BJ (cell line): ENCODE results near the gene CTIF. TPM values are rescaled to one million over a fixed set of nuclear protein-coding genes. Genes with fewer than 3 reads are reported as not detected.

Experiments
- CTCF ChIA-PET: fragments of 350-600 bp; formaldehyde crosslinking; extraction: SDS; loops from one replicate; lab custom pipeline; 2021; ENCODE audit warnings: antibody characterized with exemption, inconsistent platforms; lab: Yijun Ruan, JAX
- POLR2A ChIA-PET: fragments of 300-600 bp; sonication (Branson Sonifier 250); formaldehyde crosslinking; extraction: SDS; loops from one replicate; lab custom pipeline; 2021; ENCODE audit warnings: antibody characterized with exemption; lab: Charles Lee
- DNase-seq: peaks from one replicate; pipeline ENCODE4 v3.0.0-alpha.2; 2011; ENCODE audit warnings: low read depth
- H3K27me3 ChIP-seq: 2 replicates; pipeline ENCODE4 v1.6.0; 2011; ENCODE audit warnings: low read length; ENCODE audit not compliant: control insufficient read depth, insufficient read depth
- H3K36me3 ChIP-seq: 2 replicates; pipeline ENCODE4 v1.5.1; 2011; ENCODE audit warnings: low read length; ENCODE audit not compliant: control insufficient read depth, insufficient read depth
- H3K4me3 ChIP-seq: 2 replicates; pipeline ENCODE4 v1.5.1; 2011; ENCODE audit warnings: low read depth, mild to moderate bottlenecking, control low read depth, low read length
- CTCF ChIP-seq: IDR thresholded peaks from 2 replicates; pipeline ENCODE4 v1.5.1; 2011; ENCODE audit warnings: low read depth, mild to moderate bottlenecking, control low read depth, inconsistent platforms, low read length, moderate library complexity; ENCODE audit not compliant: insufficient read depth
- polyA plus RNA-seq: library from polyadenylated mRNA; depleted of rRNA; stranded (reverse); fragments of >200 nt; gene quantifications from 2 replicates; pipeline ENCODE4 v1.2.3, GENCODE V29; 2011

CTIF gene
- polyA plus RNA-seq, 1 experiment = 105 TPM

DNA sequence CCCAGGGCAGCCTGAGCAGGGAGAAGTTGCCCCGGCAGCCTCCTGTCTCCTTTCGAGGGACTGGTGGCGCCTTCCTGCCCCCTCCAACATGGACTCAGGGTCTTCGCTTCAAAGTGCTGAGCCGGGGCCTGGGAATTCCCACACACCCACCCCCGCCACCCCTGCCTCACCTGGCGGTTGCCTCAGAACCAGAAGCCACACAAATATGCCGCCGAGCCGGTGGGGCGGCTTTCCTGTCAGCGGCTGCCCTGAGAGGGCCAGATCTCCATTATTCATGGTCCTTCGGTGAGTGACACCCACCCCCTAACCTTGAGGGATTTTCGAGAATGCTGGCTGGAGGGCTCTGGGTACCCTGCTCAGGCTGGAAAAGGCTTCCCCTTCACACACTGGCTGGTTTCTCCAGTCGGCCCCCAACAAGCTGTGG lies 340.2 kb downstream of the CTIF start:
- no peak for DNase-seq
- no peak for TF ChIP-seq CTCF
- Histone ChIP-seq H3K27me3 (no peaks in the 10 kb centered on the region), H3K36me3 (no peaks in the 10 kb centered on the region), H3K4me3 (no peak overlapping the region)
- POLR2A ChIA-PET = no interaction called here
- CTCF ChIA-PET = no interaction called here

DNA sequence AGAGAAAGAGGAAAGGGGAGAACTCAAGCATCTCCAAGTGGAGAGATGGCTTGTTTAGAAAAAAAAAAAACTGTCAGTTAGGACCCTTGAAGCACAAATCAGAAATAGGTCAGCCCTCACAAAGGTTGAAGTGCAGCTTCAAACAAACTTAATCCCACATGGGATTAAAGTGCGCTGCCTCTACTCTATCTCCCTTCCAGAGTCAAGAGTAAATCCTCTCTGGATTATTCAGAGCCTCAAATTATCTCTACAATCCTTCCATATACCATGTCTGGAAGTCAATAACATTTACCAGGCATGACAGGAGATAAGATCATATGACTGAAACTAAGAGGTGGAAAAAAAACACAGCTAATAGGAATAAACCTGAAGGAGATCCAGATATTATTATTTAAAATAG lies 342.1 kb downstream of the CTIF start:
- H3K36me3 ChIP-seq = no peaks in the 10 kb centered on the region
- DNase-seq = no peak
- ChIA-PET POLR2A (no interaction called here), CTCF (interaction anchor here (1.0 kb wide), 1 partner anchor 22 kb away, joined by 3 read pairs; no protein-coding TSS in a partner anchor)
- no peak for TF ChIP-seq CTCF
- H3K27me3 ChIP-seq = no peaks in the 10 kb centered on the region
- H3K4me3 ChIP-seq = no peak overlapping the region

DNA sequence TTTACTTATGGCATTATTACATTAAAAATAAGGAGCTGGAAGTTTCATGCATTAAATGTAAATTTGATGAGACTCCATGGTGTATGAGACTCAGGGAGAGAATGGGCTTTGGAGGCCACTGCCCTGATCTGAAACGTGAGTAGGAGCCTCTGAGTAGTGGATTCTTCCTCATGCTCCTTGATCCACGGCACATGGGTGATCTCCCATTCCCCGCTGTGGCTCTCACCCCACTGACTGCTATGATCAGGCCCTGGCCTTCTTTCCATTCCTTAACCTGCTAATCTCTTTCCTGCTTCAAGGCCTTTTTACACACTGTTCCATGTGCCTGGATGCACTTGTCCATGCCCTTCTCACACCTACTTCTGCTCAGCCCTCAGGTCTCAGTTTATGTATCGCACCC lies 343.5 kb downstream of the CTIF start:
- H3K36me3 ChIP-seq = no peaks in the 10 kb centered on the region
- no peak for DNase-seq
- no peak for TF ChIP-seq CTCF
- POLR2A ChIA-PET = no interaction called here
- H3K4me3 ChIP-seq = no peak overlapping the region
- CTCF ChIA-PET = interaction anchor here (1.1 kb wide), 1 partner anchor 8 kb away, joined by 3 read pairs; no protein-coding TSS in a partner anchor
- H3K27me3 ChIP-seq = no peaks in the 10 kb centered on the region

- Histone ChIP-seq H3K4me3 (no peak overlapping the region), H3K36me3 (no peaks in the 10 kb centered on the region), H3K27me3 (no peaks in the 10 kb centered on the region)
- TF ChIP-seq CTCF = no peak
- CTCF ChIA-PET = interaction anchor here (1.4 to 1.7 kb wide), 2 partner anchors 11 to 12 kb away, joined by 3 read pairs; no protein-coding TSS in a partner anchor
- DNase-seq = no peak
- POLR2A ChIA-PET = interaction anchor here (0.5 kb wide), 1 partner anchor 74 kb away, joined by 3 read pairs; no protein-coding TSS in a partner anchor
Measured at GRCh38 chr18:48884306-48884705, 345.5 kb downstream of the CTIF start.

DNA sequence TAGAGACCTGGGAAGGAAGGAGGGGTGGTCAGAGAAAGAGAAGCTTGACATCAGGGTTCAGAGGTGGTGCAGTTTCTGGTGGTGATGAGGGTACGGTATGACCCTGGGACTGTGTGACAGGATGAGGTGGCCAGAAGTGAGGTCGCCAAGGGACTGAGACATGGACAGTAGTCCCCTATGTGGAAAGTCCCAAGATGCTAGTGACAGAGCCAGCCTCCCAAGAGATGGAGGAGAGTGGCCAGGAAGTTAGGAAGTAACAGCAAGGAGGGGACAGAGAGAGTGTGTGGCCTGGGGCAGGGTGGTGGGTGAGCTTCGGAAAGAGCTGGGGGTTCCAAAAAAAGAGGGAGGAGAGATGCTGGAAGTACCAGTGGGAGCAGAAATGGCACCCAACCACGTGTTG lies 345.9 kb downstream of the CTIF start:
- no peak for TF ChIP-seq CTCF
- ChIA-PET POLR2A (interaction anchor here (0.5 kb wide), 1 partner anchor 74 kb away, joined by 3 read pairs; no protein-coding TSS in a partner anchor), CTCF (interaction anchor here (1.4 to 1.7 kb wide), 2 partner anchors 10 to 12 kb away, joined by 3 read pairs; no protein-coding TSS in a partner anchor)
- no peak for DNase-seq
- Histone ChIP-seq H3K27me3 (no peaks in the 10 kb centered on the region), H3K36me3 (no peaks in the 10 kb centered on the region), H3K4me3 (no peak overlapping the region)
